GM12878 (cell line): ENCODE data around the gene TIMM17B. TPM values are rescaled to one million over a fixed set of nuclear protein-coding genes. Genes with fewer than 3 reads are reported as not detected.

ENCODE experiments used
- ASH2L ChIP-seq: fragments of 300-600, 200-600 bp; sonication (generic); IDR thresholded peaks from 2 replicates; pipeline ENCODE4 v1.6.1; 2017; ENCODE audit warnings: low read depth, mild to moderate bottlenecking, borderline replicate concordance
- BCL3 ChIP-seq: IDR thresholded peaks from 2 replicates; pipeline ENCODE4 v1.6.1; 2011; ENCODE audit warnings: borderline replicate concordance, low read depth, mild to moderate bottlenecking, moderate library complexity, low read length; ENCODE audit not compliant: insufficient read depth, poor library complexity, severe bottlenecking
- CEBPZ ChIP-seq: fragments of 150-350 bp; IDR thresholded peaks from 2 replicates; pipeline ENCODE4 v1.6.1; 2016; ENCODE audit warnings: low read depth, low read length
- CHD2 ChIP-seq: IDR thresholded peaks from 2 replicates; pipeline ENCODE4 v1.6.1; 2011; ENCODE audit warnings: low read depth, low read length, improper control_type of control experiment, borderline replicate concordance
- CREB1 ChIP-seq: IDR thresholded peaks from 2 replicates; pipeline ENCODE4 v1.6.1; 2012; ENCODE audit warnings: low read depth, mild to moderate bottlenecking, inconsistent platforms
- IKZF2 ChIP-seq, 2 experiments: fragments of 450-650 bp; IDR thresholded peaks; 2 replicates each; pipeline ENCODE4 v1.6.1; 2017; ENCODE audit warnings: mild to moderate bottlenecking in 2 of 2, moderate library complexity in 2 of 2
- KDM1A ChIP-seq: fragments of 200-600 bp; sonication (generic); IDR thresholded peaks from 2 replicates; pipeline ENCODE4 v1.6.1; 2016; ENCODE audit warnings: borderline replicate concordance
- MAX ChIP-seq: IDR thresholded peaks from 2 replicates; pipeline ENCODE4 v1.6.1; 2012; ENCODE audit warnings: low read depth, low read length, improper control_type of control experiment
- MTA3 ChIP-seq: IDR thresholded peaks from 2 replicates; pipeline ENCODE4 v1.6.1; 2012; ENCODE audit warnings: low read length, inconsistent platforms, borderline replicate concordance
- NFXL1 ChIP-seq: fragments of 450-650 bp; IDR thresholded peaks from 2 replicates; pipeline ENCODE4 v1.6.1; 2017; ENCODE audit warnings: antibody characterized with exemption, mild to moderate bottlenecking, borderline replicate concordance
- PML ChIP-seq: IDR thresholded peaks from 2 replicates; pipeline ENCODE4 v1.6.1; 2012; ENCODE audit warnings: low read length, inconsistent platforms
- POLR2A ChIP-seq: IDR thresholded peaks from 2 replicates; pipeline ENCODE4 v1.6.1; 2011; ENCODE audit warnings: low read depth, mild to moderate bottlenecking, low read length
- PRDM15 ChIP-seq: fragments of 450-650 bp; formaldehyde crosslinking; IDR thresholded peaks from 2 replicates; pipeline ENCODE4 v1.4.0; 2020; ENCODE audit warnings: mild to moderate bottlenecking, moderate library complexity
- RAD21 ChIP-seq: IDR thresholded peaks from 2 replicates; pipeline ENCODE4 v1.6.1; 2011; ENCODE audit warnings: mild to moderate bottlenecking, low read depth, low read length, moderate library complexity; ENCODE audit not compliant: insufficient read depth
- SMAD1 ChIP-seq: fragments of 450-650 bp; IDR thresholded peaks from 2 replicates; pipeline ENCODE4 v1.6.1; 2018; ENCODE audit warnings: mild to moderate bottlenecking, low read depth; ENCODE audit not compliant: partially characterized antibody
- TBL1XR1 ChIP-seq: IDR thresholded peaks from 2 replicates; pipeline ENCODE4 v1.6.1; 2012; ENCODE audit warnings: low read depth, low read length, improper control_type of control experiment
- TCF7 ChIP-seq: IDR thresholded peaks from 2 replicates; pipeline ENCODE4 v1.6.1; 2014; ENCODE audit warnings: antibody characterized with exemption, borderline replicate concordance
- ZBTB11 ChIP-seq: fragments of 450-650 bp; formaldehyde crosslinking; IDR thresholded peaks from 2 replicates; pipeline ENCODE4 v1.5.0; 2022; ENCODE audit warnings: mild to moderate bottlenecking, missing genetic modification characterization
- polyA plus RNA-seq, 11 experiments: library from polyadenylated mRNA; depleted of rRNA in 4 of 11; unstranded in 6 of 11; stranded (reverse) in 5 of 11; fragments of >200 nt; fragmentation: Nextera tagmentation in 4 of 11; fragmentation: Illumina TruSeq in 1 of 11; extraction: Ambion mirVana in 4 of 11; extraction: Trizol in 1 of 11; gene quantifications; 1 replicate in 1 of 11; 2 replicates in 10 of 11; pipeline versions ENCODE4 v1.2.1 to v1.2.3, GENCODE V29; 2011 to 2016; ENCODE audit warnings: inconsistent platforms in 2 of 11, missing spikeins in 2 of 11, low read depth in 1 of 11
- total RNA-seq, 4 experiments: library from RNA; depleted of rRNA in 3 of 4; stranded (reverse); fragments of >200 nt in 3 of 4; fragmentation: Illumina TruSeq in 1 of 4; extraction: Trizol in 1 of 4; gene quantifications; 2 replicates each; pipeline versions ENCODE4 v1.2.1 to v1.2.3, GENCODE V29; 2013 to 2021

TIMM17B gene
- total and polyA plus RNA-seq, 10 of the 15 experiments (the other 5 are each of a cell fraction or from before 2014, with no cell fraction given): 4.5 to 88.7 (median 47.5) TPM

GRCh38 chrX:48933757-48934156, 36.2 kb upstream of the TIMM17B start (continued):
- TF ChIP-seq SMAD1 (no peak), KDM1A (no peak), ZBTB11 (CRISPR knock-in tag) (no peak), RAD21 (no peak), POLR2A (no peak), PML (no peak), IKZF2 (IDR thresholded peaks at IDR 0.05) (peak; percentile 54 to 65; a peak in 3 of 4 replicates), CHD2 (no peak), MTA3 (no peak), ASH2L (no peak), MAX (no peak), PRDM15 (no peak), CREB1 (no peak), NFXL1 (no peak), CEBPZ (no peak), TBL1XR1 (no peak), TCF7 (no peak), BCL3 (no peak)
